ENCODE measurements around the gene CYP2E1. TPM values are rescaled to one million over a fixed set of nuclear protein-coding genes. Genes with fewer than 3 reads are reported as not detected.
"Not testable (repeated sequence)": the region's sequence is repeated elsewhere in the genome, so short reads cannot be mapped to it uniquely, and the experiment has no call there.

The CYP2E1 gene
- total RNA-seq (2014; rRNA removed; shearing (Covaris generic)) = 1.2 and 1.4 TPM in 2 replicates
- polyA plus RNA-seq (2015; cell fraction: cytosol; rRNA removed) = 0.08 TPM in 1 of 2 replicates, not detected in the other
- 1.2 and 1.6 TPM in 2 replicates for polyA plus RNA-seq (2015; cell fraction: nucleus; rRNA removed)

DNA sequence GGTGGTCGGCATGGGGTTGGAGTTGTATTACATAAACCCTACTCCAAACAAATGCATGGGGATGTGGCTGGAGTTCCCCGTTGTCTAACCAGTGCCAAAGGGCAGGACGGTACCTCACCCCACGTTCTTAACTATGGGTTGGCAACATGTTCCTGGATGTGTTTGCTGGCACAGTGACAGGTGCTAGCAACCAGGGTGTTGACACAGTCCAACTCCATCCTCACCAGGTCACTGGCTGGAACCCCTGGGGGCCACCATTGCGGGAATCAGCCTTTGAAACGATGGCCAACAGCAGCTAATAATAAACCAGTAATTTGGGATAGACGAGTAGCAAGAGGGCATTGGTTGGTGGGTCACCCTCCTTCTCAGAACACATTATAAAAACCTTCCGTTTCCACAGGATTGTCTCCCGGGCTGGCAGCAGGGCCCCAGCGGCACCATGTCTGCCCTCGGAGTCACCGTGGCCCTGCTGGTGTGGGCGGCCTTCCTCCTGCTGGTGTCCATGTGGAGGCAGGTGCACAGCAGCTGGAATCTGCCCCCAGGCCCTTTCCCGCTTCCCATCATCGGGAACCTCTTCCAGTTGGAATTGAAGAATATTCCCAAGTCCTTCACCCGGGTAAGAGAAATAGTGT is at the start of gene CYP2E1:
Gene CYP2E1 (plus strand): TSS at position 407 of the 632 bp plus-strand sequence. CDS start 33 bp downstream, at position 440.
- DNase-seq (ENCODE audit: low read depth) = no peak

DNA sequence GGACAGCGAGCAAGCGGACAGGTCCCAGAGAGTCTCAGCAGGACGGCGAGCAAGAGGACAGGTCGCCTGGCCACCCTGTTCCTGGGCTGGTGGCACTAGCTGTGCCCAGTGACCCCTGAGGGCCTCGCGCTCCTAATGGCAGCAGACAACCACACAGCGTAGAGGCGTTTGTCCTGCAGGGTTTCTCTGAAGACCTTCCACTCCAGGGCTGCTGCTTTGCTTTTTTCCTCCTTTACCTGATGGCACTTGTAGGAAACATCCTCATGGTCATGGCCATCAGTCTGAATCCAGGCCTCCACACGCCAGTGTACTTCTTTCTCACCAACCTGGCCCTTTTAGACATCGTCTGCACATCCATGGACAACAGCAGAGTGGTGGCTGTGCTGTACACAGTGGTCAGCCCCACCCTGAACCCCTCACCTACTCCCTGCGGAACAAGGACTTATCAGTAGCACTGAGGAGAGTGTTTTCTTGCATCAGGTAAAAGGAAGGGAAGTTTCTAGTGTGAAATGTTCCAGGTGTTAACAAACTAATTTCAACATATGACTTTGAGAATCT is 46.0 kb upstream of the CYP2E1 start:
- no peak for DNase-seq (ENCODE audit: low read depth)

DNA sequence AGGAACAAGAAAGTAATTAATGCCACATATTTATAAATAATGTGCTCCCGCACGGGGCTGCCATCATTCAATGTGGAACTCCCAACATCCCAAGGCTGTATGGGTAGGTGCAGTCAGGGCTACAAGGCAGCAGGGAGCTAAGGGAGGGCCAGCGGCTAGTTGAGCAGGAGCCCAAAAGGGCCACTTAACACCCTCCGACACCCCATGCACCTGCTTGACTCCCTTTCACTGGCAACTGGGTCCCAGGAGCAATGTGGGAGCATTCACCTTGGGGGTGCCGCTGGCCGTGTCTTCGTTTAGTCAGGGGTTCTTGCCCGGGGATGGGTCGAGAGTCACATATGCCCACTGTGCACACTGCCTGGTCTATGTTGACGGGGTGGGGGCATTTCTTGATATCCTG is 45.5 kb upstream of the CYP2E1 start:
- no peak for DNase-seq (ENCODE audit: low read depth)

- no peak for DNase-seq (ENCODE audit: low read depth)
Observed at GRCh38 chr10:133484818-133485217, 42.3 kb upstream of the CYP2E1 start.

DNA sequence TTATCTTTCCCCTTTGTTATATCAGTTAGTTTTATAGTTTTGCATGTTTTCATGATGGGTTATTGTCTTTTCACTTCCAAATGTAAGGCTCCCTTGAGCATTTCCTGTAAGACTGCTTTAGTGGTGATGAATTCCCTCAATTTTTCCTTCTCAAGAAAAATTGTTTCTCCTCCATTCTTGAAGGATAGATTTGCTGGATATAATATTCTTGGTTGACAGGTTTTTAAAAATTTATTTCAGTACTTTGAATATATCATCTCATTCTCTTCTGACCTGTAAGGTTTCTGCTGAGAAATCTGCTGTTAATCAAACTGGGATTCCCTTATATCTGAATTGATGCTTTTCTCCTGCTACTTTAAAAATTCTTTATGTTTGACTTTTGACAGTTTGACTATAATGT is 40.1 kb upstream of the CYP2E1 start:
- DNase-seq (ENCODE audit: low read depth) = no peak

DNA sequence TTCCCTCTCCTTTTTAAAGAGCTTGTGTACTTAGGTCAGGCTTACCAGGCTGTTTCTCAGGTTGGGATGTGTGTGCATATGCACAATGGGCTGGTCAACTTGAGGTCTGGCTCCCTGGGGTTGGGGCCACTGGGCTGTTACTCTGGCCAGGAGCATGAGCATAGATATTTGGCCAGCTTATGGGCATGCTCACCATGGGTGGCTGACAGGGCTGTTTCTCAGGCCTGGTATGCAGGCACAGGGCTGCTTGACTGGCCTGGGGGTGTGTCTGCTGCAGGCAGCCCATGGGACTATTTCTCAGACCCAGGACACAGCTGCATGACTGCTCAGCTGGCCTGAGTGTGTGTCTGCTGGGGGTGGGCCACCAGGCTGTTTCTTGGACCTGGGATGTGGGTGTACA is 38.8 kb upstream of the CYP2E1 start:
- no peak for DNase-seq (ENCODE audit: low read depth)

DNA sequence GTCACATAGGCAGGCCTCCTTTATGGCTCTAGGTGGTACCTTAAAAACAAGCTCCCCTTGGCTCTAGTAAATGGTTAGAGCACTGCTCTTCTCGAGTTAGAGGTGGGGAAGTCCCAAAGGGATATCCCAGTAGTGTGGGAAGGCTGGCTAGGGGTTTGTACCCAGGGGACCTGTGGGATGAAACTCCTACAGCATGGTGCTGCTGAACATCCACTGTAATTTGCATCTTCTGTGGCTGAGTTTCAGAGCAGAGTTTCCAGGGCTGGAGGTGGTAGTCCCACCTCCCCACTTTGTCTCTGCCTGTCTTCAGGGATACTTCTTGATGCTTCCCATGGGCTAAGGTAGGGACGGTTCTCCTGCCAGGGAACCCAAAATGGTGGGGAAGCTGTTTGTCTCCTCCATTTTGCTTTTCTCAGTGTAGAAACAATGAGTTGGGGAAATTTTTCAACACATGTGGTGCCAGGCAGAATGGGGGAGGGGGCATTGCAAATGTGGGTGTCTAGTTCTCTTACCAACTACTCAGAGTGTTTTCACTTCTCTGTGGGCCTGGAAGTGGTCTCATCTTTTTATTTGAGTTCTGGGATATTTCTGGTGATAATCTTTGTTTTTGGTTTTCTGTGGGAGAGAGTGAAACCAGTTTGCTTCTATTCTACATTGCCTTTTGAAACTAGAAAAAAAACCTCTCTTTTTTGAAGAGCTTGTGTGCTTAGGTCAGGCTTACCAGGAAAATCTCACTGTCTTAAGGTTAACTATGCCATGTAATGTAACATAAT is 37.2 kb upstream of the CYP2E1 start:
- no peak for DNase-seq (ENCODE audit: low read depth)

- not testable (repeated sequence) for DNase-seq (ENCODE audit: low read depth)
Observed at GRCh38 chr10:133493562-133493961, 33.6 kb upstream of the CYP2E1 start.

DNA sequence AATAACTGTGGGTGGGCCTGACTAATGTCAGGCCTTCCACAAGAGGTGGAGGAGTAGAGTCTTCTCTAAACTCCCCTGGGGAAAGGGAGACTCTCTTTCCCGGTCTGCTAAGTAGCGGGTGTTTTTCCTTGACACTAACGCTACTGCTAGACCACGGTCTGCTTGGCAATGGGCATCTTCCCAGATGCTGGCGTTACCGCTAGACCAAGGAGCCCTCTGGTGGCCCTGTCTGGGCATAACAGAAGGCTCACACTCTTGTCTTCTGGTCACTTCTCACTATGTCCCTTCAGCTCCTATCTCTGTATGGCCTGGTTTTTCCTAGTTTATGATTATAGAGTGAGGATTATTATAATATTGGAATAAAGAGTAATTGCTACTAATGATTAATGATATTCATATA is 29.8 kb upstream of the CYP2E1 start:
- DNase-seq (ENCODE audit: low read depth) = not testable (repeated sequence)

DNA sequence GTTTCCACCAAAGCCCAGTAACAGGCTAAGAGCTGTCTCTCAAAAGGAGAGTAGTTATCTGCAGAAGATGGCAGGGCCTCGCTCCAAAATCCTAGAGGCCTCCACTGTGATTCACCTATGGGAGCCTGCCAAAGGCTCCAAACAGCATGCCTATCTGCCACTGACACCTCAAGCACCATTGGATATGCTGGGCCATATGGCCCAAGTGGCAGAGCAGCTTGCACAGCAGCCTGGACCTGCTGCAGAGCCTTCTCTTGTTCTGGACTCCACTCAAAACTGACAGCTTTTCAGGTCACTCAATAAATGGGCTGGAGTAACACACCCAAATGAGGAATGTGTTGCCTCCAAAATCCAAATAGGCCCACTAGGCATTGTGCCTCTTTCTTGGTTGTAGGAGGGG is 28.0 kb upstream of the CYP2E1 start:
- DNase-seq (ENCODE audit: low read depth) = not testable (repeated sequence)

DNA sequence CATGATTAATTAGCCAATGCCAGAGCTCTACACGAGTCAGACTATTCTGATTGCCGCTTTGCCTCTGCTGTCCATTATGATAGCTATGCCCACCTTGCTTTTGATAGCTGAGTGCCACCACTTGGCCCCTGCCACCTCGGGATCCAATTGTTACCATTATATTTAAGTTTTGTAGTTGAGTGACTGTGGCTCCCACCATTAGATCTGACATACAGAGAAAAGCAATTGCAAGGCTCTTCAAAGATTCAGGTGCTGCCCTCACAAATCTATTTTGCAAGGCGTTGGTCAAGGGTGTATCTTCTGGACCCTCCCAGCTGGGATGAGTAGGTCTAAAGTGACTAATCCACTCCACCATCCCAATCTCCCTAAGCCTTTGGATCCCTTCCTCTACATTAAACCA is 26.3 kb upstream of the CYP2E1 start:
- not testable (repeated sequence) for DNase-seq (ENCODE audit: low read depth)

DNA sequence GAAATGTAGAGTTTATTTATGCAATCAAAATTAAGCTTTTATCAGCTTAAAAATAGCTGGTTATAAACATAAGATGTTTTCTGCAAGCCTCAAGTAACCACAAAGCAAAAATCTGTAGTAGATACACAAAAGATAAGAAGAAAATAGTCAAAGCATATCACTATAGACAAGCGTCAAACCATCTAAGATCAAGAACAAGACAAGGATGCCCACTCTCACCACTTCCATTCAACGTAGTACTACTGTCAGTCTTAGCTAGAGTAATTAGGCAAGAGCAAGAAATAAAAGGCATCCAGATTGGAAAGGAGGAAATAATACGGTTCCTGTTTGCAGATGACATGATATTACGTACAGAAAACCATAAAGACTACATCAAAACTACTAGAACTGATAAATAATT is 17.5 kb upstream of the CYP2E1 start:
- no peak for DNase-seq (ENCODE audit: low read depth)

DNA sequence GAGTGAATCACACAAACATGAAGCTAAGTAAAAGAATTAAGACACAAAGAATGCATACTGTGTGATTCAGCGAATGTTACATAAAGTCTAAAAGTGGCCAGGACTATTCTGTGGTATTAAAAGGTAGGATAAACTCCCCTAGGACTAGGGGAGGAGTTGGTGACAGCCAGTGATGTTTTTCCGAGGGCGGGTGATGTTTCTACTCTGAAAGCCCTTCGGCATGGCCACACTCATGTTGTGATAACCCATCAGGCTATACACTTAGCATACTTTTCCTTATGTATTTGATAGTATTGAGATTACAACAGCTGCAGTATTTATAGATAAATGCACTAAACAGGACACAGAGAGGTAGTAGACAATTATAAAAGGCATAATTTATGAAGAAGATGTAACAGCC is 15.8 kb upstream of the CYP2E1 start:
- DNase-seq (ENCODE audit: low read depth) = no peak

GRCh38 chr10:133511907-133512528 is 15.1 kb upstream of the CYP2E1 start:
- DNase-seq (ENCODE audit: low read depth) = no peak

DNA sequence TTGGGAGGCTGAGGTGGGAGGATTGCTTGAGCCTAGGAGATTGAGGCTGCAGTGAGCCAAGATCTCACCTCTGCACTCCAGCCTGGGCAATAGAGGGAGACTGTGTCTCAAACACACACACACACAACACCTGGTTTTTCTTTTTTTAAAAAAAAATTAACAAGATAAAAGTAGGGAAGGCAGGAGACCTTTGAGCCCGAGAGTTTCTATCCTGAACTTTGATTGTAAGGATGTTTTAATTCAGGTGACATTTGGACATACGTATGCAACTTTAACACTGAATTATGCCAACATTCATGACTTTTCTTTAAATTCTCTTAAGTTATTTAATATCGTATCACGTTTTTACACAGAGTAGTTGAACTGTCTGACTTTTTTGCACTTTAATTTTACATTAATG is 11.7 kb upstream of the CYP2E1 start:
- DNase-seq (ENCODE audit: low read depth) = no peak

DNA sequence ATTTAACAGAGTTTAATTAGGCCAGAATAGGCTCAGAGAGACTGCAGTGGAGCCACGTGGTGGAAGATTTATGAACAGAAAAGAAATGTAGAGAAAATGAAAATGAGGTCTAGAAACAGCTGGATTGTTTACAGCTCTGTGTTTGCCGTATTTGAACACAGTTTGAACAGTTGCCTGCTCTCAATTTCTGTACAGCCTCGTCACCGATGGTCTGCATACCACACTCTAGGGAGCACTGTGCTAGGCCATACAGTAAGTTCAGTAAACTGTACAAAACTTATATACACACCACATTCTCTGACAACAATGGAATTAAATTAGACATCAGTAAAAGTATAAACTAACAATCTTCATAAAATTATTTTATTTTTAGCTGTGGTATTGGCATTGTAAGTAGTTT is 11.1 kb upstream of the CYP2E1 start:
- DNase-seq (ENCODE audit: low read depth) = no peak

DNA sequence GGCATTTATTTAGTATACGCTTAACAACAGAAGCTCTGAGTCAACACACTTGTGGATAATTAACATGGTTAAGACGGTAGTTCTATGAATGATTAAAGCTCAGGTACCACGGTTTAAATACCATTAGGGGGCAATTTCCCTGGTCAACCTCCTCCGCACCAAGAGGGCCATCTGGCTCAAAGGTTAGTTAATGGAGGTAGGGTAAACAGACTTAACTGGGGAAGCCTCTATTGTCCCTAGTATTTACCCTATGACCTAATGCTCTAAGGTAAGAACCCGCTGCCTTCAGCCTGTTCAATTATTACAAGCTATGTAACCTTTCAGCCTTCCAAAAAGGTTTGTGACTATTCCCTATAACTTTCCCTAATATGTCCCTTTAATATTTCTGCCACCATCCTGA is 8.6 kb upstream of the CYP2E1 start:
- DNase-seq (ENCODE audit: low read depth) = not testable (repeated sequence)

- DNase-seq (ENCODE audit: low read depth) = peak; percentile 79
Observed at GRCh38 chr10:133520193-133520738, 6.9 kb upstream of the CYP2E1 start.

DNA sequence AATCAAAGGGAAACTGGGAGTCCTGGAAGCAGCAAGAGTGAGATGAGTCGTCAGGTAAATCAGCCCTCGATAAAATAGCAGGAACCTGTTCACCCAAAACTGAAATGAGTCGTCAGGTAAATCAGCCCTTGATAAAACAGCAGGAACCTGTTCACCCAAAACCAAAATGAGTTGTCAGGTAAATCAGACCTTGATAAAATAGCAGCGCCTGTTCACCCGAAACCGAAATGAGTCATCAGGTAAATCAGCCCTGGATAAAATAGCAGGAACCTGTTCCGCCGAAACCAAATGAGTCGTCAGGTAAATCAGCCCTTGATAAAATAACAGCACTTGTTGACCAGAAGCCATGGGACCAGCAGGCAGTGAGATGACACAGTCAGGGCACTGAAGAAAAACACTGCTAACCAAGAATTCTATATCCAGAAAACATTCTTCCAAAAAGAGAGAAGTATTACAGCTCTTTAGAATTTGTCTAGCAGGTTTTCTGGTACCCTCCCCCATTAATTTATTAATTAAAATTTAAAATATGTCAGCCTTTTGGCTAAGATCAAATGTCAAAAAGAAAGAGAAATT is 3.4 kb upstream of the CYP2E1 start:
- no peak for DNase-seq (ENCODE audit: low read depth)

DNA sequence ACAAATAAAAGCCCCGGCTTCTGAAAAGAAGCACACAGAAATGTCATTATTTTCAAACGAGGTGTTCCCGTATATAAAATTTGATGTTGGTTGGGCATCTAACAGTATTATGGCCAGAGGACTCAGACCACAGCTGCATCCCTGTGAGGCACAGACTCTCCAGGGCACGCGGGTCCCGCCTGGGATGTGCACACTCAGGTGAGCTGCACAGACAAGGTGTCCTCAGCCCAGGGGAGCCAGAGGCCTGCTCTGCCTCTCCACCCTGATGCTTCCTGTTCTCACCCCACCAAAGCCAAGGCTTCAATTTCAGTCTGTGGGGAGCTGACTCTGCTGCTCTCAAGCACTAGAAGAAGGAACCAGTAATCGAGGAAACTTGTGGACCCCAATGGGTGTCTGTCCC is 1.7 kb upstream of the CYP2E1 start:
- no peak for DNase-seq (ENCODE audit: low read depth)

- no peak for DNase-seq (ENCODE audit: low read depth)
Observed at GRCh38 chr10:133527771-133528271, 658 bp downstream of the CYP2E1 start.

Measured in HT1080 (cell line).